GM13977 (cell line): ENCODE results near the gene OPCML.

Source experiments
- DNase-seq: peaks from one replicate; pipeline ENCODE4 v3.0.0; 2012; ENCODE audit warnings: low spot score
- in situ Hi-C: fragments of 300-500 bp; cut with MboI; formaldehyde crosslinking; loops from one replicate; pipeline ENCODE4 v1.12.0; 2022; ENCODE audit warnings: low sequenced_read_pairs, low pct_unique_long_range_greater_than_20kb, mixed read lengths, inconsistent platforms; ENCODE audit not compliant: unreplicated experiment
- TF ChIP-seq, protein P1 (sequence below): IDR thresholded peaks from 2 replicates; pipeline ENCODE4 v1.5.1; 2012; ENCODE audit warnings: mild to moderate bottlenecking, control low read depth; ENCODE audit not compliant: insufficient read depth; ENCODE audit errors: extremely low read depth, missing control alignments

OPCML gene

DNA sequence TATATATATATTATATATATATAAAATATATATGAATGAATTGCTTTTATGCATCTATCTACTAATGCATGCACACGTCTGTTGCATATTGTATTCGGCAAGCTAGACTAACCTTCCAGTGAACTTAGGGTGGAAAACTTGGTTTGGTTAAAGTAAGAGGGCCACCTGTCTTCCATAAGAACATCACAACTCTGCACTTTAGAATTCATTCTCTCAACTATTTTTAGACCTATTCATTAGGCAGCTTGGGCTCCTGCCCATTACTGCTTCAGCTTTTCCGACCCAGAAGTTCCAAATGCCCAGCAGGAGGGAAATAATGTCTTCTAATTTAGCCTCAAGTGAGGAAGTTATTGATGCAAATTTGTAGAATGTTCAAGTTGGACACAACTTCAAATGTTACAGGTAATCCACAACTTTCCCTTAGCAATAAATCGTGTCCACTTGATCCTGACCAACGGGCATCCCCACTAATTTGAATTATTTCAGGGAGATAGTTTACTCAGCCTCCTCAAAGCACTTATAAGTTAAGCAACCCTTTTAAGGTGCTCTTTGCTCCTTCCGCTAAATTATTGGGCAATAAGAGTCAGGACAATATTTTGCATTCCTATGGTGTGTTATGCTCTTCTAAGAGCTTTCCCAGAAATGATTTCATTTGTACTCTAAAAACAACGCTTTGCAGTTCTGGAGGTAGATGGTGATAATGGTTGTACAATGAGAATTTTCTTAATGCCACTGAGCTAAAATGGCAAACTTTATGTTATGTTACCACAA, 132.3 kb downstream of the OPCML start:
- no peak for DNase-seq
- TF ChIP-seq, protein P1, sequence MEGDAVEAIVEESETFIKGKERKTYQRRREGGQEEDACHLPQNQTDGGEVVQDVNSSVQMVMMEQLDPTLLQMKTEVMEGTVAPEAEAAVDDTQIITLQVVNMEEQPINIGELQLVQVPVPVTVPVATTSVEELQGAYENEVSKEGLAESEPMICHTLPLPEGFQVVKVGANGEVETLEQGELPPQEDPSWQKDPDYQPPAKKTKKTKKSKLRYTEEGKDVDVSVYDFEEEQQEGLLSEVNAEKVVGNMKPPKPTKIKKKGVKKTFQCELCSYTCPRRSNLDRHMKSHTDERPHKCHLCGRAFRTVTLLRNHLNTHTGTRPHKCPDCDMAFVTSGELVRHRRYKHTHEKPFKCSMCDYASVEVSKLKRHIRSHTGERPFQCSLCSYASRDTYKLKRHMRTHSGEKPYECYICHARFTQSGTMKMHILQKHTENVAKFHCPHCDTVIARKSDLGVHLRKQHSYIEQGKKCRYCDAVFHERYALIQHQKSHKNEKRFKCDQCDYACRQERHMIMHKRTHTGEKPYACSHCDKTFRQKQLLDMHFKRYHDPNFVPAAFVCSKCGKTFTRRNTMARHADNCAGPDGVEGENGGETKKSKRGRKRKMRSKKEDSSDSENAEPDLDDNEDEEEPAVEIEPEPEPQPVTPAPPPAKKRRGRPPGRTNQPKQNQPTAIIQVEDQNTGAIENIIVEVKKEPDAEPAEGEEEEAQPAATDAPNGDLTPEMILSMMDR: no peak
- in situ Hi-C loops: no loop called here

DNA sequence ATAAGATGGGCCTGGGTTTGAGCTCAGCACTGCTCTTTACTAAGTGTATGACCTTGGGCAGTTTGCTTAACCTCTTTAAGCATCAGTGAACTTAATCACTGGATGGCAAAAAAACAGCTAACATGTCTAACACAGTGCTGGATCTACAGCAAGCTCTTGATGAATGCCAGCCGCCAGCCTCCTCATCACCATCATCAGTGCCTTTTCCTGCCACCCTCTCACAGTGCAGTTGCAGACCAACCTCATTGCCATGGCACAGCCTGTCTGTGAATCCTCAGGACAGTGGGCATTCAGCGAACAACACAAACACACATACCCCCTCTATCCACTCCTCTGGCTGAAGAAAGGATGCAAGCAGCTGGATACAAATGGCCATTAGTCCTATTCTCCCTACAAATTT, 133.0 kb downstream of the OPCML start:
- no peak for DNase-seq
- TF ChIP-seq, protein P1: no peak
- in situ Hi-C loops: no loop called here

DNA sequence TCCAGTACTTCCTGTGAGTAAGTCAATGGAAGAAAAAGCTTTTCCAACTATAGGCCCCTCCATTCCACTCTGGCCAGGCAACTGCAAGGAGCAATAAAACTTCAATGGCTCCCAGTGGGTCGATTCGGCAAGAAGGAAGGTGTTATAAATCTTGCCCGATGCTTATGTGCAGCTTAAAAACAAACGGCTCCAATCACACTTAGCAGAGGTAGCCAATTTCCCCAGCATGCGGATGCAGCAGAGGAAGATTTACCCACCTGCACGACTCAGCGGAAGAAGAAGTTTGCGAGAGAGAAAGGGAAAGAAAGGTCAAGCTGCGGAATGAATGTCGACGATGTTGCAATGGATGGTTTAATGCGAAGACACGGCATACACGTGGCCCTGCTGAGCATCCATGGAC, 141.5 kb downstream of the OPCML start:
- DNase-seq: no peak
- in situ Hi-C loops: no loop called here
- TF ChIP-seq, protein P1: no peak

DNA sequence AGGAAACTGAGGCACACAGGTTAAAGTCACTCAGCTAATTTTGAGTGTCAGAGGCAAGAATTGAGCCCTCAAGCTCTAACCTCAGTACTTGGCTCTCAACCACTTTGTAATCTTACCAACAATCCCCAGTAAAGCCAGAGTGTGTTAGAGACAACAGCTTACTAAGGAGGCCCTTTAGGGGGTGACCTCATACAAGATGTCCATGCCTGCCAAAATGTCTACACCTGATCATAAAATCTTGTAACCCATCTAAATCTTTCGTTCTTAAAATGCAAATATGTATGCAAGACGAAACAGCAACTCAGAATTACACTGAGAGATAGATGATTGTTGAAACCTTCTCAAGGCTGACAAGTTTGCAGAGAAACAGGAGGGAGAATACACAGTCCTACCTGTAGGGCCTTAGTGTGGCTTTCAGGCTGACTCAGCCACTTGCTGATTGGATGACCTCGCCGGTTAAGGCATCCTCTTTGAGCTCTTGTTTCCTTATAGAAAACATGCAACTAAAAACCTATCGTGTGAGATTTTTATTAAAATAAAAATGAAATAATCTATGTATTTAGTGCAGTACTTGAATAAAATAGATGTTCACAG, 143.2 kb downstream of the OPCML start:
- in situ Hi-C loops: no loop called here
- peak; percentile 19 for DNase-seq
- TF ChIP-seq, protein P1: no peak

DNA sequence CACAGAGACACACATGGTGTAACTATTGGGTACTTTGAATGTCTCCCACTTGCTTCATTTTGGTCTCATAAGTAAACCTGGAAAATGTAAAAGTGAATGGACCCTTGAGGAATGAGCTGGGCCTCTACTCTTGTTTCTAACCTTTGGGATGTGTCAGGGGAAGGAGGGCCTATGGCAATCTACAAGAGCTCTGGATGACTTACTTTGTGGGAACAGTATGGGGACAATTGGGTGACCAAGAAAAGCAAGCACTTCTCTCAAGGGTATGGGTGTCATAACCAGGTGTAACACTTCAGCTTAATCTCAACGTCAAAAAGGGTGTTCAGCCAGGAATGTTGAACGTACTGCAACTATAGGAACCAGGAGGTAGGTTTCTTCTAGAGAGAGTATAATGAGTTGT, 144.0 kb downstream of the OPCML start:
- DNase-seq: no peak
- TF ChIP-seq, protein P1: no peak
- in situ Hi-C loops: no loop called here

DNA sequence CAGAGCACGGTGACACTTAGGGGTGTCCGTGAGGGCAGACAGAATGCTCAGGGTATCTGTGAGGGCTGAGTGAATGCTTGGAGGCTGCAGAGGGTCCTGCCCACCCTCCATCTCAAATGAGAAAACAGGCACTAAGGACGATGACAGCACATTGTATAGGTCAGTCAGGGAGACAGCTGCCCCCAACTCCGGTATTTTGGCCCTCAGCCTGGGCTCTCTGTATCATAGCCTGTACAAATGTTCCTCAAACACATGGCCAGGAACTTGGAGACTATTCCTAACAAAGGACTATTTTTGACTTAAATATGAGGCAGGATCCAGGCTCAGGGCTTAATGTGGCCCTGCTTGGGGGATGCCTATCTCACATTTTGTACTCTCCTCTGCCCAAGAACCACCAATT, 145.4 kb downstream of the OPCML start:
- TF ChIP-seq, protein P1: no peak
- no peak for DNase-seq
- in situ Hi-C loops: no loop called here

DNA sequence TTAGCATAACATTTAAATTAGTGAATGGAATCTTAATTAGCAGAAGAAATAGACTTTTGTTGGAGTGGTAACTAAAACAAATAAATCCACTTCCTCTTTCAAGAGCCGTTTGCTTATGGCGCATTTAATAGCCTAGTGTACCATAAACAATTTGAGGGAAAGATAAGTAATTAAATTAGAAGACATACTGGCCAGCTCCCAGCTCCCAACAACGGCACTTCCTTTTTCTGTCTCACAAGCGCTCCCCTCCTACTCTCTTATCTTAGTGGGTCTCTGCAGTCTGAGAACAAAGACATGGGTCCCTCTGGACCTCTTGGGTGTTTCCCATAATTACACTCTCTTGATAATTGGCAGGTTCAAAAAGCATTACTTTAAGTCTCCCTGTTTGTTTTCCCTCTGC, 146.0 kb downstream of the OPCML start:
- no peak for DNase-seq

More for the DNA sequence above, 146.0 kb downstream of the OPCML start:
- in situ Hi-C loops: no loop called here
- TF ChIP-seq, protein P1: no peak
